ENCODE data around the gene SLC41A2. TPM values are rescaled to one million over a fixed set of nuclear protein-coding genes. Genes with fewer than 3 reads are reported as not detected.

Gene SLC41A2
- total and polyA plus RNA-seq, 2 of the 13 experiments (the other 11 are each of a cell fraction or from before 2014, with no cell fraction given) = 2.3 to 12.8 TPM

DNA sequence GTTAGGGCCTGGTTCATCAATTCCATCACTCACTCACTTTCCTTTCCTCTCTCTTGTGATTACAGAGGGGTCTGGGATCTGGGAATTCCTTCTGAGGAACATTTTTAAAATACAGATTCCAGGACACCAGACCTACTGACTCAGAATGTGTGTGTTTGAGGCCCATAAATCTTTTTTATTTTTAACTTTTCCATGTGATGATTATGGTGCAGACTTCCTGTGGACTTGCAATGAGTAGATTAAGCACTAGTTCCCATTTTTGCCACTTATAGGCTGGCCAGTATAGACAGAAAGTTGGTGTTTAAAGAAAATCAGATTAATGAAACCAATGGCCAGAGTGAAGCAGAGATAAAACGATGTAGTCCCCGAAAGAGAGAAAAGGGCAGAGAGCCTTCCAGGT lies 28.1 kb downstream of the SLC41A2 start:
- no peak for FAIRE-seq
- CTCF ChIA-PET (ENCODE audit: low intra/inter-chr PET ratio, low total read pairs) = no interaction called here
- ATAC-seq = no peak

DNA sequence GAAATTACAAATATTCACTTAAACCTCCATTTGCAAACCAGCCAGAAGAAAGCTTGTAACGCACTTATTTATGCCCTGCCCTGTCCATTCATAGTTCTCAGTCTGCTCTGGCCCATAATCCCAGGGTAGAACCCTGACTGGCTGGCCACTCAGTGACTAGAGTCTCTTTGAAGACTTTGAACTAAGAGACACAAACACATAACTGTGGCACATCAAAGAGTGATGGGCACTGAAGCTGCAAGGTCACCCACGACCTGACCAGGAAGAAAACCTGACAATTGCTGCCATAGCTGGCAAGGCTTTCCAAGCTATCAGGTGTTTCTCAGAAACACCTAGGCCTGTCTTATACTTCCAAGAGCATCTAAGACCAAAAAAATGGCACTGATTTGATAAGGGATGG lies 28.7 kb downstream of the SLC41A2 start:
- WGBS (ENCODE audit: low lambda C conversion rate) = 45% methylated on average over 2 of the region's 2 CpGs
- H3K9me3 ChIP-seq (ENCODE audit: low read length) = no peaks in the 10 kb centered on the region
- H4K20me1 ChIP-seq (ENCODE audit: insufficient read depth, low read length) = no peaks in the 10 kb centered on the region
- H3K4me2 ChIP-seq (ENCODE audit: low read depth, low read length) = no peak overlapping the region
- in situ Hi-C loops (cut with HindIII; ENCODE audit: extremely low pct_ligation_motif_present, low pct_unique_long_range_greater_than_20kb) = no loop called here
- no peak overlapping the region for H3K27ac ChIP-seq (ENCODE audit: extremely low read length, insufficient read depth, low read length)
- no peak overlapping the region for H3K4me3 ChIP-seq (replicated peaks in 1 of 3; ENCODE audit: insufficient read depth in 1 of 3, low read depth in 2 of 3, low read length in 3 of 3)
- intact Hi-C loops (cut with micrococcal nuclease; ENCODE audit: unreplicated experiment) = no loop called here
- POLR2A ChIA-PET = no interaction called here
- FAIRE-seq (no peak), ATAC-seq (peak; percentile 82), DNase-seq (ENCODE audit: low spot score) (peak; percentile 54)
- H3K36me3 ChIP-seq (replicated peaks in 1 of 2; ENCODE audit: control insufficient read depth in 1 of 2, insufficient read depth in 2 of 2, low read length in 2 of 2) = no peaks in the 10 kb centered on the region
- no TSS peak for BruUV-seq (replicated peaks)
- H2AFZ ChIP-seq (ENCODE audit: low read length) = no peak overlapping the region
- H3K27me3 ChIP-seq (ENCODE audit: control insufficient read depth in 1 of 2, insufficient read depth in 2 of 2, low read length in 2 of 2) = no peaks in the 10 kb centered on the region
- H3K79me2 ChIP-seq (ENCODE audit: insufficient read depth, low read length) = no peaks in the 10 kb centered on the region
- H3K4me1 ChIP-seq (ENCODE audit: insufficient read depth, low read length) = peaks cover 24% of the 10 kb centered on the region
- CTCF ChIA-PET (ENCODE audit: low intra/inter-chr PET ratio, low total read pairs) = no interaction called here
- H3K9ac ChIP-seq (ENCODE audit: insufficient read depth, low read depth, low read length) = no peak overlapping the region
- TF ChIP-seq ZNF367 (CRISPR knock-in tag; IDR thresholded peaks at IDR 0.05; ENCODE audit: borderline replicate concordance) (no peak), NAIF1 (CRISPR knock-in tag; IDR thresholded peaks at IDR 0.05; ENCODE audit: borderline replicate concordance) (no peak), ZNF782 (CRISPR knock-in tag; IDR thresholded peaks at IDR 0.05; ENCODE audit: borderline replicate concordance) (no peak), ZNF260 (CRISPR knock-in tag; IDR thresholded peaks at IDR 0.05; ENCODE audit: borderline replicate concordance, low read depth) (no peak), BRCA1 (CRISPR knock-in tag; IDR thresholded peaks at IDR 0.05) (no peak), CCDC6 (CRISPR knock-in tag; IDR thresholded peaks at IDR 0.05) (no peak), MTF2 (CRISPR knock-in tag; IDR thresholded peaks at IDR 0.05; ENCODE audit: borderline replicate concordance) (no peak), ZNF660 (CRISPR knock-in tag; IDR thresholded peaks at IDR 0.05; ENCODE audit: borderline replicate concordance, low read depth) (no peak), ZNF720 (CRISPR knock-in tag; IDR thresholded peaks at IDR 0.05) (no peak), GATAD2A (CRISPR knock-in tag; IDR thresholded peaks at IDR 0.05) (peak; percentile 25; the same call in 1 of the 2 replicates), ELF3 (CRISPR knock-in tag; IDR thresholded peaks at IDR 0.05) (0 out of 2 replicates have a peak, but pooled peaks have one; percentile 42), ZFP1 (CRISPR knock-in tag; IDR thresholded peaks at IDR 0.05) (no peak)
- TF ChIP-seq, protein P1, sequence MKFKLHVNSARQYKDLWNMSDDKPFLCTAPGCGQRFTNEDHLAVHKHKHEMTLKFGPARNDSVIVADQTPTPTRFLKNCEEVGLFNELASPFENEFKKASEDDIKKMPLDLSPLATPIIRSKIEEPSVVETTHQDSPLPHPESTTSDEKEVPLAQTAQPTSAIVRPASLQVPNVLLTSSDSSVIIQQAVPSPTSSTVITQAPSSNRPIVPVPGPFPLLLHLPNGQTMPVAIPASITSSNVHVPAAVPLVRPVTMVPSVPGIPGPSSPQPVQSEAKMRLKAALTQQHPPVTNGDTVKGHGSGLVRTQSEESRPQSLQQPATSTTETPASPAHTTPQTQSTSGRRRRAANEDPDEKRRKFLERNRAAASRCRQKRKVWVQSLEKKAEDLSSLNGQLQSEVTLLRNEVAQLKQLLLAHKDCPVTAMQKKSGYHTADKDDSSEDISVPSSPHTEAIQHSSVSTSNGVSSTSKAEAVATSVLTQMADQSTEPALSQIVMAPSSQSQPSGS (CRISPR knock-in tag; IDR thresholded peaks at IDR 0.05) = no peak
- TF ChIP-seq, protein P2, sequence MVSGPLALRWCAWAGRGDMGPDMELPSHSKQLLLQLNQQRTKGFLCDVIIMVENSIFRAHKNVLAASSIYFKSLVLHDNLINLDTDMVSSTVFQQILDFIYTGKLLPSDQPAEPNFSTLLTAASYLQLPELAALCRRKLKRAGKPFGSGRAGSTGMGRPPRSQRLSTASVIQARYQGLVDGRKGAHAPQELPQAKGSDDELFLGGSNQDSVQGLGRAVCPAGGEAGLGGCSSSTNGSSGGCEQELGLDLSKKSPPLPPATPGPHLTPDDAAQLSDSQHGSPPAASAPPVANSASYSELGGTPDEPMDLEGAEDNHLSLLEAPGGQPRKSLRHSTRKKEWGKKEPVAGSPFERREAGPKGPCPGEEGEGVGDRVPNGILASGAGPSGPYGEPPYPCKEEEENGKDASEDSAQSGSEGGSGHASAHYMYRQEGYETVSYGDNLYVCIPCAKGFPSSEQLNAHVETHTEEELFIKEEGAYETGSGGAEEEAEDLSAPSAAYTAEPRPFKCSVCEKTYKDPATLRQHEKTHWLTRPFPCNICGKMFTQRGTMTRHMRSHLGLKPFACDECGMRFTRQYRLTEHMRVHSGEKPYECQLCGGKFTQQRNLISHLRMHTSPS (CRISPR knock-in tag; IDR thresholded peaks at IDR 0.05; ENCODE audit: low read depth) = 0 out of 2 replicates have a peak, but pooled peaks have one; percentile 72

More for the DNA sequence above, 28.1 kb downstream of the SLC41A2 start:
- BruUV-seq (replicated peaks) = no TSS peak
- Histone ChIP-seq H4K20me1 (ENCODE audit: insufficient read depth, low read length) (no peaks in the 10 kb centered on the region), H3K27ac (ENCODE audit: extremely low read length, insufficient read depth, low read length) (no peak overlapping the region), H3K9me3 (ENCODE audit: low read length) (no peaks in the 10 kb centered on the region), H3K4me3 (replicated peaks in 1 of 3; ENCODE audit: insufficient read depth in 1 of 3, low read depth in 2 of 3, low read length in 3 of 3) (no peak overlapping the region), H2AFZ (ENCODE audit: low read length) (no peak overlapping the region), H3K9ac (ENCODE audit: insufficient read depth, low read depth, low read length) (no peak overlapping the region), H3K27me3 (ENCODE audit: control insufficient read depth in 1 of 2, insufficient read depth in 2 of 2, low read length in 2 of 2) (no peaks in the 10 kb centered on the region), H3K4me1 (ENCODE audit: insufficient read depth, low read length) (peaks cover 24% of the 10 kb centered on the region), H3K4me2 (ENCODE audit: low read depth, low read length) (no peak overlapping the region), H3K36me3 (replicated peaks in 1 of 2; ENCODE audit: control insufficient read depth in 1 of 2, insufficient read depth in 2 of 2, low read length in 2 of 2) (no peaks in the 10 kb centered on the region), H3K79me2 (ENCODE audit: insufficient read depth, low read length) (no peaks in the 10 kb centered on the region)
- intact Hi-C loops (cut with micrococcal nuclease; ENCODE audit: unreplicated experiment) (no loop called here), in situ Hi-C loops (cut with HindIII; ENCODE audit: extremely low pct_ligation_motif_present, low pct_unique_long_range_greater_than_20kb) (no loop called here)
- no peak for TF ChIP-seq ZNF460 (CRISPR knock-in tag; IDR thresholded peaks at IDR 0.05; ENCODE audit: borderline replicate concordance)
- TF ChIP-seq, protein P3, sequence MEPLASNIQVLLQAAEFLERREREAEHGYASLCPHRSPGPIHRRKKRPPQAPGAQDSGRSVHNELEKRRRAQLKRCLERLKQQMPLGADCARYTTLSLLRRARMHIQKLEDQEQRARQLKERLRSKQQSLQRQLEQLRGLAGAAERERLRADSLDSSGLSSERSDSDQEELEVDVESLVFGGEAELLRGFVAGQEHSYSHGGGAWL (CRISPR knock-in tag; IDR thresholded peaks at IDR 0.05) = no peak
- DNase-seq (ENCODE audit: low spot score) = no peak
- 78% methylated on average over 2 of the region's 2 CpGs for WGBS (ENCODE audit: low lambda C conversion rate)
- POLR2A ChIA-PET = interaction anchor here (0.8 kb wide), 1 partner anchor 29 kb away, joined by 3 read pairs; no protein-coding TSS in a partner anchor

Data from HepG2 (cell line).